Fibroblast of skin of back (primary cell): Measurements from ENCODE around the gene SLC38A9.

ENCODE experiments used
- DNase-seq: peaks from one replicate; pipeline ENCODE4 v3.0.0-alpha.2; 2013

The SLC38A9 gene

DNA sequence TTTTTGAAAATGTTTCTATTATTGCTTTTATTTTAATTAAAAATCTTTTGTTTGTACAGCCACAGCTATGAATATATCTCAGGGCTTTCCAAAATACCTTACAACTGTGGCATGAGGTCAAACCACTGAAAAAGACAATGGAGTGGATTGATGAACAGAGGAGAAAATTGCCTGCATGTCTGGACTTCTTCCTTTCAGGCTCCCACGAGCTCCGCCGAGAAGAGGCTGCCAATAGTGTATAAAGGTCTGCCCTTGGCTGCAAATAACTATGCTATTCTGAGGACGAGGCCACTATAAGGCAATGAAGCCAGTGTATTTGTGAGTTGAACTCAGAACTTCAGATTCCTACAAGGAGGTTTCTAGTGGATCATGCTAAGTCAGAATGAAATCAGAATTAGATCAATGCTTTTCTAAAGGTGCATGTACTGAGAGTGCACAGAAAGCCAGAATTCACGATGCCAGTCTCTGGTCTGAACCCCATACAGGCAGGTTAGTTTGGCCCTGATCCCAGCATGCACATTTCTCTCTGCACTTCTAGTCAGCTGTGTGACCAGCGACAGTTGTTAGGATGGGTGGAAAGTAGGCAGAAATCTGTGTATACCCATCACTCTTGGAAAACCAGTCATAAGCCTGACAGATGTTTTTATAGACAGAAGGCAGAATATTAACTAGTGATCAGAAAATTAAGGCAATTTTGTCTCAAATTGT is 134.6 kb downstream of the SLC38A9 start:
- no peak for DNase-seq

DNA sequence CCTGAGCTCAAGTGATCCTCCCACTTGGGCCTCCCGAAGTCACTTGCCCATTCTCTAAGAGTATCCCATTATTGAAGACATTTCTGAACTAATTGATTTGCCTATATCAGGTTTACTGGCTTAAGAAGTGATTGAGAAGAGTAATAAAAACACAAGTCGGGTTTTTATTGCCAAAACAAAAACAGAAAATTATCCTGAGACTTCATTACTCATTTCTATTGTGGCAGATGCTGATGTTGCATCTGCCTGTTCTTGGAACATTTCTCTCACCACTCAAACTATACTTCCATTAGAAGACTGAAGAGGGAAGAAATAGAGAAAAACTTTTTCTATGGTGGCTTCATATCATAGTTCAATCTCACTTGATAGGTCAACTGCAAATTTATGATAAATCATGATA is 135.5 kb downstream of the SLC38A9 start:
- DNase-seq = no peak
